OCI-LY1 (cell line): Measurements from ENCODE around the gene LMO1.

Experiments
- H2AFZ ChIP-seq: fragments of 200-600 bp; sonication (generic), shearing (Covaris generic); 2 replicates; pipeline ENCODE4 v1.6.0; 2014; ENCODE audit warnings: antibody characterized with exemption, mild to moderate bottlenecking, low read length
- H3F3A ChIP-seq: fragments of 200-600 bp; sonication (generic), shearing (Covaris generic); 2 replicates; pipeline ENCODE4 v1.6.0; 2014; ENCODE audit warnings: mild to moderate bottlenecking, antibody characterized with exemption, low read length, moderate library complexity; ENCODE audit not compliant: insufficient read depth
- H3K27ac ChIP-seq: fragments of 200-600 bp; sonication (generic); 2 replicates; pipeline ENCODE4 v1.5.1; 2014; ENCODE audit warnings: low read length, mixed run types, mild to moderate bottlenecking, low read depth; ENCODE audit not compliant: poor library complexity, severe bottlenecking
- H3K27me3 ChIP-seq: fragments of 200-600 bp; sonication (generic); 2 replicates; pipeline ENCODE4 v1.6.0; 2014; ENCODE audit warnings: antibody characterized with exemption, mild to moderate bottlenecking, low read length, moderate library complexity; ENCODE audit not compliant: insufficient read depth
- H3K36me3 ChIP-seq: fragments of 200-600 bp; sonication (generic); 2 replicates; pipeline ENCODE4 v1.6.1; 2014; ENCODE audit warnings: mild to moderate bottlenecking, antibody characterized with exemption, low read length, moderate library complexity, mixed read lengths; ENCODE audit not compliant: insufficient read depth
- H3K4me1 ChIP-seq: fragments of 200-600 bp; sonication (generic); 2 replicates; pipeline ENCODE4 v1.5.1; 2014; ENCODE audit warnings: mild to moderate bottlenecking, low read length, moderate library complexity; ENCODE audit not compliant: insufficient read depth, severe bottlenecking
- H3K4me2 ChIP-seq: fragments of 200-600 bp; sonication (generic), shearing (Covaris generic); 2 replicates; pipeline ENCODE4 v1.6.1; 2014; ENCODE audit warnings: low read length
- H3K4me3 ChIP-seq: fragments of 200-600 bp; sonication (generic); 2 replicates; pipeline ENCODE4 v1.5.1; 2014; ENCODE audit warnings: low read length, low read depth, mild to moderate bottlenecking, mixed read lengths; ENCODE audit not compliant: poor library complexity, severe bottlenecking
- H3K79me2 ChIP-seq: fragments of 200-600 bp; shearing (Covaris generic); 2 replicates; pipeline ENCODE4 v1.6.1; 2016; ENCODE audit warnings: mixed run types, low read length, mixed read lengths; ENCODE audit not compliant: insufficient read depth
- H3K9ac ChIP-seq: fragments of 200-600 bp; sonication (generic), shearing (Covaris generic); 2 replicates; pipeline ENCODE4 v1.6.1; 2014; ENCODE audit warnings: mild to moderate bottlenecking, low read length, mixed read lengths
- H3K9me2 ChIP-seq: fragments of 200-600 bp; sonication (generic), shearing (Covaris generic); 2 replicates; pipeline ENCODE4 v1.6.1; 2014; ENCODE audit warnings: low read depth, mild to moderate bottlenecking, low read length, mixed read lengths
- H3K9me3 ChIP-seq: fragments of 200-600 bp; shearing (Covaris generic); 2 replicates; pipeline ENCODE4 v1.6.1; 2014; ENCODE audit warnings: low read length, mixed read lengths
- H4K20me1 ChIP-seq: fragments of 200-600 bp; sonication (generic), shearing (Covaris generic); 2 replicates; pipeline ENCODE4 v1.6.0; 2016; ENCODE audit warnings: mild to moderate bottlenecking, low read length; ENCODE audit not compliant: insufficient read depth
- EZH2 ChIP-seq: fragments of 200-600 bp; sonication (generic), shearing (Covaris generic); IDR thresholded peaks from 2 replicates; pipeline ENCODE4 v1.8.0; 2017; ENCODE audit warnings: borderline replicate concordance, mixed run types, mild to moderate bottlenecking, antibody characterized with exemption, low read length, moderate library complexity, mixed read lengths
- TF ChIP-seq, protein P1 (sequence below): fragments of 200-600 bp; sonication (generic), shearing (Covaris generic); IDR thresholded peaks from 2 replicates; pipeline ENCODE4 v1.5.1; 2017; ENCODE audit warnings: mild to moderate bottlenecking, antibody characterized with exemption, low read length, moderate library complexity, mixed read lengths

LMO1 gene

DNA sequence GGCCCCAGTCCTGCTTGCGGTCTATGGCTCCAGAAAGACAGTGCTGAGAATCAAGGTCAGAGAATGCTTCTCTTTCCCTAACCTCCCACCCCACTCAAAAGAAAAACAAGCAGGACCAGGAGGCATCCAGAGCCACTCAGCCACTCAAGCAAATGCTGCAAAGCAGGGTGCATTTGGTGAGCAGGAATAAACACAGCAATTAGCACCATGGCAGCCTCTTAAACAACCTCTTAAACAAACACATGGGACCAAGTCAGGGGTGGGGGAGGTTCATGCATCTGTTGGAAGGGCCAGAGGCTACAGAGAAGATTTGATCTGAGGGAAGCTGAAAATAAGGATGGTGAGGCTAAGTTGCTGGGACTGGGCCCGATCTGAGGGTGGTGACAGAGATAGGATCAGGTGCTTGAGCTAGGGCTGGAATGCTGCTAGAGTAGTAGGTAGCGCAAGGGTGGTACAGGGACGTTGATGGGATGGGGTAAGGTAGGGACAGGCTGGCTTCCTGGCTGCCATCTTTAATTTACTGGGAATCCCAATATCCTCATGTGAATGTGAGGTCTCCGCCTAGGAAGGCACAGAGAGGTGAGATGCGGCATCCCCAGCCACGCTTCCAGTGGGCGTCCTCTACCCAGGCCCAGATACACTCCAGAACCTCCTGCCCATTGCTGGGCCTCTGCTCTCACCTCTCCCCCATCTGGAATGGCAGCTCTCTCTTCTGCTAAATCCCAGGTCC lies 26.6 kb upstream of the LMO1 start:
- H3K27ac ChIP-seq = no peak overlapping the region
- peaks cover 3% of the 10 kb centered on the region; the same call in 1 of the 2 replicates for H3K27me3 ChIP-seq
- H3K4me3 ChIP-seq = no peak overlapping the region
- H2AFZ ChIP-seq = no peak overlapping the region
- H3K9ac ChIP-seq = no peak overlapping the region
- no peaks in the 10 kb centered on the region for H3K9me3 ChIP-seq
- H3K36me3 ChIP-seq = no peaks in the 10 kb centered on the region
- H3K9me2 ChIP-seq = no peaks in the 10 kb centered on the region
- TF ChIP-seq, protein P1, sequence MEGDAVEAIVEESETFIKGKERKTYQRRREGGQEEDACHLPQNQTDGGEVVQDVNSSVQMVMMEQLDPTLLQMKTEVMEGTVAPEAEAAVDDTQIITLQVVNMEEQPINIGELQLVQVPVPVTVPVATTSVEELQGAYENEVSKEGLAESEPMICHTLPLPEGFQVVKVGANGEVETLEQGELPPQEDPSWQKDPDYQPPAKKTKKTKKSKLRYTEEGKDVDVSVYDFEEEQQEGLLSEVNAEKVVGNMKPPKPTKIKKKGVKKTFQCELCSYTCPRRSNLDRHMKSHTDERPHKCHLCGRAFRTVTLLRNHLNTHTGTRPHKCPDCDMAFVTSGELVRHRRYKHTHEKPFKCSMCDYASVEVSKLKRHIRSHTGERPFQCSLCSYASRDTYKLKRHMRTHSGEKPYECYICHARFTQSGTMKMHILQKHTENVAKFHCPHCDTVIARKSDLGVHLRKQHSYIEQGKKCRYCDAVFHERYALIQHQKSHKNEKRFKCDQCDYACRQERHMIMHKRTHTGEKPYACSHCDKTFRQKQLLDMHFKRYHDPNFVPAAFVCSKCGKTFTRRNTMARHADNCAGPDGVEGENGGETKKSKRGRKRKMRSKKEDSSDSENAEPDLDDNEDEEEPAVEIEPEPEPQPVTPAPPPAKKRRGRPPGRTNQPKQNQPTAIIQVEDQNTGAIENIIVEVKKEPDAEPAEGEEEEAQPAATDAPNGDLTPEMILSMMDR = no peak
- TF ChIP-seq EZH2 = no peak
- H3K4me1 ChIP-seq = no peaks in the 10 kb centered on the region
- no peak overlapping the region for H3K4me2 ChIP-seq
- H4K20me1 ChIP-seq = no peaks in the 10 kb centered on the region
- no peaks in the 10 kb centered on the region for H3F3A ChIP-seq
- no peaks in the 10 kb centered on the region for H3K79me2 ChIP-seq

DNA sequence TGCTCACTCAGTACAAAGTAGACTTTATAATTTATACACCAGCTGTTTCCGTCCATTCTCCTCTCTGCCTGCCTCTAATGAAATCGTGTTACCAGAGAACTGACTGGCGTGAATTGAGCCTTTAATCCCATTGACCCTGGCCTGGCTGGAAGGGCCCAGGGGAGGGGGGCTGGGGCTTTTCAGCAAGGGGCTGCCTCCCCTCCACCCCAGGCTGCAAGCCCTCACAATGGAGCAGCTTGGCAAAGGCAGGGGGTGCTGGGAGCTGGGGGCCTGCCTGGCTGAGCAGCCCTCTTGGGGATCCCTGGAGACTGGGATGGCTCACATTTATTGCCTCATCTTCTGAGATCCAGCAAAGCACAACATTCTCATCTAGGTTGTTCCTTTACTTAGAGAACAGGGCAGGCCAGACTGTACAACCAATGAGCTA lies 25.8 kb upstream of the LMO1 start:
- no peaks in the 10 kb centered on the region for H3K9me2 ChIP-seq

DNA sequence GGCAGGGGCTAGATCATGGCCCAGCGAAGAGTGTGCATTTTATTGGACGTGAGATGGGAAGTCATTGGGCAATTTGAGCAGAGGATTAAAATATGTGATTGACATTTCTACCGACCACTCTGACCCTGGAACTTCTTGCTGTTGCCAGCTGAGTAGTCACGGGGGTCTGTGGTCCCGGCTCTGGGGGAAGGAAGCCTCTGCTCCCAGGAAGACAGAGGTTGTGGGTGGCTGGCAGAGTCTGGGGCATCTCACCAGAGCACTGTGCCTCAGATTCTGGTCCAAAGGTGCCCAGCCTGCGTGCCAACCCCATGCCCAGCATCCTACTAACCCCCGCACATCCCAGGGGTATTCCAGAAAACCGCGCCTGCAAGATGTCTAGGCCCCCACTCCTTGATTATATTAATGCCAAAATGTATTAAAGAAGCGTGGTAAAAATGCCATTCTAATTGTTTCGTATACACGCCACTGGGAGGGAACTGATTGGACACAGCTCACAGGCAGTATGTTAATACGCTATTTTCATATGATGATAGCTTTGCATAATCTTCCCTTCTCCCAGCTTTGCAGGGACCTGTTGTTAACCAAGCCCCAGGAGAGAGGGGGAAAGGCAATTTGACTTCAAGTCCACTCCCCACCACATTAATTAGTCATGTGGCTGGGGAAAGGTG lies 25.3 kb upstream of the LMO1 start:
- H3K36me3 ChIP-seq = no peaks in the 10 kb centered on the region
- no peaks in the 10 kb centered on the region for H3K4me1 ChIP-seq
- H3K9me2 ChIP-seq = no peaks in the 10 kb centered on the region
- no peaks in the 10 kb centered on the region for H4K20me1 ChIP-seq
- H3K9me3 ChIP-seq = no peaks in the 10 kb centered on the region
- H3K4me3 ChIP-seq = no peak overlapping the region
- H3F3A ChIP-seq = no peaks in the 10 kb centered on the region
- TF ChIP-seq, protein P1 = no peak
- TF ChIP-seq EZH2 = no peak
- no peak overlapping the region for H3K4me2 ChIP-seq
- H3K9ac ChIP-seq = no peak overlapping the region
- H2AFZ ChIP-seq = no peak overlapping the region
- H3K27ac ChIP-seq = no peak overlapping the region
- peaks cover 3% of the 10 kb centered on the region; the same call in 1 of the 2 replicates for H3K27me3 ChIP-seq
- no peaks in the 10 kb centered on the region for H3K79me2 ChIP-seq

More for the DNA sequence above, 25.8 kb upstream of the LMO1 start:
- TF ChIP-seq, protein P1 = no peak
- no peak for TF ChIP-seq EZH2
- H3K4me3 ChIP-seq = no peak overlapping the region
- H3K4me1 ChIP-seq = no peaks in the 10 kb centered on the region
- no peak overlapping the region for H3K27ac ChIP-seq
- no peak overlapping the region for H3K9ac ChIP-seq
- H2AFZ ChIP-seq = no peak overlapping the region
- H3F3A ChIP-seq = no peaks in the 10 kb centered on the region
- no peak overlapping the region for H3K4me2 ChIP-seq
- no peaks in the 10 kb centered on the region for H4K20me1 ChIP-seq
- no peaks in the 10 kb centered on the region for H3K9me3 ChIP-seq
- H3K79me2 ChIP-seq = no peaks in the 10 kb centered on the region
- peaks cover 3% of the 10 kb centered on the region; the same call in 1 of the 2 replicates for H3K27me3 ChIP-seq
- H3K36me3 ChIP-seq = no peaks in the 10 kb centered on the region
